Measurements from ENCODE around the gene TMEM178B. TPM values are rescaled to one million over a fixed set of nuclear protein-coding genes. Genes with fewer than 3 reads are reported as not detected.

Gene TMEM178B
- total and polyA plus RNA-seq, 12 donors = 1.2 to 54.6 (median 25.7) TPM

DNA sequence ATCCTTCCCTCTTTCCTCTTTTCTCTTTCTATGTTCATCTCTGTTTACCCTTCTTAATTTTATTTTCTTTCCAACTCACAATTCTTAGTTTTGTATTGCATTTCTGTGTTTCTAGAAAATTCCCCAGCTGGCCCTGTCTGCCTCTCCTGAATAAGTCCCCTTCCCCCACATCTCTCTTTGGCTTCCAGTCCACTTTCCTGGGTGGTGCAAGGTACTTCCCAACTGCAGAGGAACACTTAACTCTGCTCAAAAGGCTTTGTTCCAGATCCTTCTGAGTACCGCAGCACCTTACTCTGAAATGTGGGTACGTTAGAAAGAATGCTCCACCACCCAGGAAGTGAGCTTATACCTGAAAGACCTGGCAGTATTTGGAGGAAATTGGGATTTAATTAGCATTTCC lies 227.0 kb downstream of the TMEM178B start:
- Histone ChIP-seq H3K4me3 (no peak overlapping the region), H3K36me3 (no peaks in the 10 kb centered on the region), H3K9me3 (no peaks in the 10 kb centered on the region), H3K27me3 (no peaks in the 10 kb centered on the region), H3K4me1 (peaks cover 0 to 45% (median 9%) of the 10 kb centered on the region in 9 donors), H3K27ac (peak overlapping the region in 9 of 10 donors; percentile 55 to 88 (median 77))
- WGBS, 2 donors = 52 to 62% methylated on average over 2 of the region's 2 CpGs
- ATAC-seq (no peak), DNase-seq (no peak)
- TF ChIP-seq, protein P1, sequence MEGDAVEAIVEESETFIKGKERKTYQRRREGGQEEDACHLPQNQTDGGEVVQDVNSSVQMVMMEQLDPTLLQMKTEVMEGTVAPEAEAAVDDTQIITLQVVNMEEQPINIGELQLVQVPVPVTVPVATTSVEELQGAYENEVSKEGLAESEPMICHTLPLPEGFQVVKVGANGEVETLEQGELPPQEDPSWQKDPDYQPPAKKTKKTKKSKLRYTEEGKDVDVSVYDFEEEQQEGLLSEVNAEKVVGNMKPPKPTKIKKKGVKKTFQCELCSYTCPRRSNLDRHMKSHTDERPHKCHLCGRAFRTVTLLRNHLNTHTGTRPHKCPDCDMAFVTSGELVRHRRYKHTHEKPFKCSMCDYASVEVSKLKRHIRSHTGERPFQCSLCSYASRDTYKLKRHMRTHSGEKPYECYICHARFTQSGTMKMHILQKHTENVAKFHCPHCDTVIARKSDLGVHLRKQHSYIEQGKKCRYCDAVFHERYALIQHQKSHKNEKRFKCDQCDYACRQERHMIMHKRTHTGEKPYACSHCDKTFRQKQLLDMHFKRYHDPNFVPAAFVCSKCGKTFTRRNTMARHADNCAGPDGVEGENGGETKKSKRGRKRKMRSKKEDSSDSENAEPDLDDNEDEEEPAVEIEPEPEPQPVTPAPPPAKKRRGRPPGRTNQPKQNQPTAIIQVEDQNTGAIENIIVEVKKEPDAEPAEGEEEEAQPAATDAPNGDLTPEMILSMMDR (IDR thresholded peaks at IDR 0.05) = no peak
- intact Hi-C loops (cut with DNase I) = loop anchor here in 2 of 10 donors (5.0 kb wide), 2 partner anchors 61 to 66 kb away; no protein-coding TSS in a partner anchor

DNA sequence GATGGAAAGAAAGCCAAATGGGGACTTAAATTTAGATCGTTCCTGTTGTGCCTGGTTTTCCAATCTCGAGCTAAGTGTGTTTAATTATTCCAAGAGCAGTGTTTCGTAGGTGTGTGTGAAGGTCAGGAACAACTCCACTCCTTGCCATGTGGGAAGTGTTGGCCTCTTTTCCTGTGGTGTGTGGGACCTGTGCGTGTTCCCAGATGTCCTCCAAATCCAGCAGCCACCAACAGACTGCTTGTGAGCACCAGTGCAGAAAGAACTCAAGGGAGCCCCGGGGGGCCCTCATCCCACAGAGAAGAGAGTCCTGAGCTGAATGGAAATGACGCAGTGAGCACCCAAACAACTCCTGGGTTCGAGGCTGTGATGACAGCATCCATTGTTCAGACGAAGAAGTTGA lies 227.7 kb downstream of the TMEM178B start:
- TF ChIP-seq, protein P1 (IDR thresholded peaks at IDR 0.05) = no peak
- ATAC-seq (peak; percentile 44 to 88 (median 73)), DNase-seq (no peak)
- Histone ChIP-seq H3K4me3 (peak overlapping the region in 4 of 10 donors; percentile 8 to 23 (median 20)), H3K4me1 (peaks cover 0 to 52% (median 9%) of the 10 kb centered on the region in 9 donors), H3K9me3 (no peaks in the 10 kb centered on the region), H3K36me3 (no peaks in the 10 kb centered on the region), H3K27ac (peak overlapping the region in 9 of 10 donors; percentile 55 to 91 (median 80)), H3K27me3 (no peaks in the 10 kb centered on the region)
- intact Hi-C loops (cut with DNase I) = loop anchor here in 2 of 10 donors (5.0 kb wide), 2 partner anchors 61 to 66 kb away; no protein-coding TSS in a partner anchor
- WGBS, 2 donors = 51 to 60% methylated on average over 8 of the region's 8 CpGs

DNA sequence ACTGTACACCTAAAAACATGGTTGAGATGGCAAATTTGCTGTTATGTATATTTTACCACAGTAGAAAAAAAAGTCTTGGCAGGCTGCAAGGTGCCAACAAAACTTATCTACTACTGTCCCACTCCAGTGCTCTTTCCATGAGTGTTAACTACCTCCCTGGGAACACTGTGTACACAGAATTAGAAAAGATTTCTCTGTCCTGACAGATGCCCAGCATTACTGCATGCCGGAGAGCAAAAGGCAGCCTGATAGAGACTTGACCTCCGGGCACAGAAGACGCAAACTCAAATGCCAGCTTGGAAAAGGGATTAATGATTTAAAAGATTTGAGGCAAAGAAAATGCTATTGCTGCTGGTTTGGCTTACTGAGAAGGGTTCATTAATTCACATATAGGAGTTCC lies 228.8 kb downstream of the TMEM178B start:
- WGBS, 2 donors = 50 to 71% methylated on average over 3 of the region's 3 CpGs
- Histone ChIP-seq H3K4me3 (peak overlapping the region in 2 of 10 donors; percentile 8 to 9), H3K27ac (peak overlapping the region; percentile 44 to 91 (median 78)), H3K9me3 (no peaks in the 10 kb centered on the region), H3K36me3 (no peaks in the 10 kb centered on the region), H3K27me3 (no peaks in the 10 kb centered on the region), H3K4me1 (peaks cover 0 to 58% (median 14%) of the 10 kb centered on the region in 9 donors)
- intact Hi-C loops (cut with DNase I) = loop anchor here in 3 of 10 donors (2.0 to 5.0 kb wide), 3 partner anchors 60 to 65 kb away; no protein-coding TSS in a partner anchor
- TF ChIP-seq, protein P1 (IDR thresholded peaks at IDR 0.05) = no peak
- DNase-seq (peak in 1 of 2 donors; percentile 16), ATAC-seq (peak in 7 of 8 donors; percentile 84 to 95 (median 90))

DNA sequence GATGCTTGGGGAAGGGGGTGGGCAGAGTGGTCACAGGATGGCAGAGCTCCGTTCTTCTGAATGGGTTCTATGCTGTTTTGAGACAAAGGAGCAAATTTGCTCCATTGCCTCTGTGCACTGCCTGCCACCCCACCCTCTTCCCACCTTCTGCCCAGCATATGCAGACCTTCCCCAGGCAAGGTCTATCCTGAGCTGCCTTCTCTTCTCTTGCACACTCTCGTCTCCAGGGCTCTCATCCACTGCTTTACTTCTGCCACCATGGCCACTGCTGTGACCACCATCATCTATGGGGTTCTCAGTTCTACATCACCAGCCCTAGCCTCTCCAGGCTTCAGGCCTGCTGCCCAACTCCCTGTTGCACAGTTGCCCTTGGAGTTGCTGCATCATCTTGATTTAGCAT lies 230.4 kb downstream of the TMEM178B start:
- TF ChIP-seq, protein P1 (IDR thresholded peaks at IDR 0.05) = no peak
- intact Hi-C loops (cut with DNase I) = loop anchor here in 2 of 10 donors (5.0 kb wide), 2 partner anchors 58 to 63 kb away; no protein-coding TSS in a partner anchor
- ATAC-seq (no peak), DNase-seq (no peak)
- no peak overlapping the region for H3K4me3 ChIP-seq
- WGBS, 2 donors = 56 to 74% methylated on average over 2 of the region's 2 CpGs
- peak overlapping the region in 9 of 10 donors; percentile 1 to 88 (median 77) for H3K27ac ChIP-seq
- H3K9me3 ChIP-seq = no peaks in the 10 kb centered on the region
- no peaks in the 10 kb centered on the region for H3K36me3 ChIP-seq
- H3K27me3 ChIP-seq = no peaks in the 10 kb centered on the region
- peaks cover 0 to 62% (median 14%) of the 10 kb centered on the region in 9 donors for H3K4me1 ChIP-seq
